NCI-H1092 (cell line): ENCODE data around the gene SH3BP5L.

Experiments used
- DNase-seq: peaks from one replicate; lab custom pipeline; 2025; lab: John Stamatoyannopoulos, UW

Gene SH3BP5L

GRCh38 chr1:248825573-248825908, 174 bp downstream of the SH3BP5L start:
- DNase-seq, result no peak

- no peak for DNase-seq
Measured at GRCh38 chr1:248825136-248825535, 579 bp downstream of the SH3BP5L start.

- no peak for DNase-seq
Measured at GRCh38 chr1:248824701-248825100, 1.0 kb downstream of the SH3BP5L start.

GRCh38 chr1:248824301-248824700, 1.4 kb downstream of the SH3BP5L start:
- no peak for DNase-seq

- DNase-seq, result no peak
Measured at GRCh38 chr1:248823517-248824001, 2.2 kb downstream of the SH3BP5L start.

GRCh38 chr1:248822148-248823032, 3.3 kb downstream of the SH3BP5L start:
- DNase-seq, result no peak

DNA sequence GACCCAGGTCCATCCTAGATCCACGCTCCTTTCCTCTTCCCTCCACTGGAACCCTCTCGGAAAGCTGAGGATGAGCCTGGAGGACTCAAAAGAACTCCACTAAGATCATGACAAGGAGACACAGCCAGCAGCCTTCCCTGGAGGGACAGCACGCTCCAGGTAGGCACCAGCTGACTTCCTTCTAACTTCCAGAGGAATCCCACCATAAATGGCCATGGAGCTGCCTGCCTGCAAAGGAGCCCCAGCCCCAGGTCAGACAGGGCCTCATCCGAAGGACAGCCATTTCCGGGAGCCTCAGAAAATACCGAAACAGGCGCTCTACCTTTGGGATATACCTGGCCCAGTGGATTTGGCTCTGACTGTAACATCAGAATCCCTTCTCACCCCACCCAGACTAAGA, 4.1 kb downstream of the SH3BP5L start:
- DNase-seq, result no peak

GRCh38 chr1:248821101-248821500, 4.6 kb downstream of the SH3BP5L start:
- no peak for DNase-seq

GRCh38 chr1:248820041-248820585, 5.6 kb downstream of the SH3BP5L start:
- no peak for DNase-seq

- no peak for DNase-seq
Measured at GRCh38 chr1:248818505-248819374, 7.0 kb downstream of the SH3BP5L start.

DNA sequence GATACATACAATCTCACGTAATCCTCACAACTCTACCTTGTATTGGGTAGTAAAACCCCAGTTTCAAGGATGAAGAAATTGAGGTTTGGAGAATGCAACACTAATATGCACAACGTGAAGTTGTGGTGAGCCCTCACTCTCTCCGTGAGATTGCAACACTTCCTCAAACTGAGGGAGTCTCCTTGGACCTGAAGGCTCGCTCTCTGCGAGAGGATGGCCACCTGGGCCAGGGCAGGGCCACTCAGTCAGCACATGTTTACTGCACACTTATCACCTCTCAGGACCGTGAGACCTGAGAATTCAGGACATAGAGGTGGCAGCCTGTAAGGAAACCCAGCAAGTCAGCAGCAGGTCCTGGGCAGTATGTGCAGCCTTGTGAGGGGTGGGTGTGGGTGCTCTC, 8.7 kb downstream of the SH3BP5L start:
- no peak for DNase-seq

DNA sequence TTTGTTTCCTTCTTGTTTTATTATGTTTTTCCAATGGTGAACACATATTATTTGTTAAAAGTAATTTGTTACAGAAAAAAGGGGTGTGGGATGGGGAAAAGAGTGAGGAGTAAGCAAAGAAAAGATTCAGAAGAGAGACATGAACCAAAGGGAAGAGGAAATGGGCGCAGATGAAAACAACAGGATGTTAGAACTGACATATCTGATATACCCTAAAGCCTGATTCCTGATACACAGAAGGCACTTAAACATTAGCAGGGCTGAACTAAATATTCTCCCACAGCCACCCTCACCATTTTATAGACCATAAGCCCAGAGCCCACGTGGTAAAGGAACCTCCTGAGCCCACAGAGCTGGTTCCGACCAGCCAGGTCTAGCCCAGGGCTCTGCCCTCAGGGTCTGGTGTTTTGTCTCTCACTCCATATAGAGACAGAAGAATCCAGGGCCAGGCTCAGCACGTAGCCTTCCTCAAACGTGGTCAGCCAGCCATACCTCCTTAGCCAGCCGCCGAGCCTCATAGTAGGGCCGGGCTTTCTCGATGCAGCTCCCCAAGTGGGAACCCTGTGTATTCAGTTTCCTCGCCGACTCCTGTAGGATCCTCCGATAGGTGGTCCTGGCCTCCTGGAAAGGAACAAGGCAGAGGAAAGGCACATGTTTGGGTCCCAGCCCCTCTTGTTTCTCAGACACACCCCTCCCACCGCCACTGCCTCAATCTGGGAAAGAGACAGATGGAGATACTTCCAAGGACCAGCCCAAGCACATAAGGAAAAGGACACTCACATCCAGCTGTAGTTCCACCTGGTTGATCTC, 9.5 kb downstream of the SH3BP5L start:
- no peak for DNase-seq

GRCh38 chr1:248815407-248816034, 10.2 kb downstream of the SH3BP5L start:
- DNase-seq, result no peak

DNA sequence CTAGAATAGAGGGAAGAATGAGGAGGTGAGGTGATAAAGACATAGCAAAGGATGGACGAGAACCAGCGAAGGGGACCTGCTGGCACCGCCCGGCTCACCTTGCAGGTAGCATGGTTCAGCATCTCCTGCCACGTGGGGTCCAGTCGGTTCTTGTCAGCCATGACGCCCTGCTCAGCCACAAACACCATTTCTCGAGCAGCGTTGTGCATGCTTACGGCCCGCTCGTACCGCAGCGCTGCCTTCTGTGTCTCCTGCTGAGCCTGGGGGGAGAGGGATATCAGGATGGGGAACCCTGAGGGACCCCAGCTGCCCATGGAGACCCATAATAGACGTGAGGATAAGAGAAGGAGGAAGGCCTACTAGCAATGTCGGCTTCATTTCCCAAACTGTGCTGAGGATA, 11.4 kb downstream of the SH3BP5L start:
- no peak for DNase-seq

DNA sequence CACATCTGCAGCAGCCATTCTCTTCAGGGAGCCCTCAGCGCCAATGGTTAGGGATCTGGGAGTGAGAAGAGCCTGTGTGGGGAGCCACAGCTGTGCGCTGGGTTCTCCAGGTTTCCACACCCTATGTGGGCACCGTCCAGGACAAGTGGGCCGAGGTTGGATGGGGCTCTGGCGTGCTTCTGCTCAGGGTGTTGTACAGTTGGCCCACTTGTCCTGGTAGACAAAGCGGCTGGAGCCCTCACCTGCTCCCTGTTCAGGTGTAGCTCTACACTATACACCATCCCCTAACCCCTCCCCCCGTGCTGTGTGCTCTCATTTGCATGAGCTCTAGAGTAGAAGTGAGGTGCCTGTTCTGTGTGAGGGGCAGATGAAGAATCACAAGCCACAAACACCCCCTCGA, 12.2 kb downstream of the SH3BP5L start:
- DNase-seq, result no peak

- no peak for DNase-seq
Measured at GRCh38 chr1:248812736-248813425, 12.8 kb downstream of the SH3BP5L start.

DNA sequence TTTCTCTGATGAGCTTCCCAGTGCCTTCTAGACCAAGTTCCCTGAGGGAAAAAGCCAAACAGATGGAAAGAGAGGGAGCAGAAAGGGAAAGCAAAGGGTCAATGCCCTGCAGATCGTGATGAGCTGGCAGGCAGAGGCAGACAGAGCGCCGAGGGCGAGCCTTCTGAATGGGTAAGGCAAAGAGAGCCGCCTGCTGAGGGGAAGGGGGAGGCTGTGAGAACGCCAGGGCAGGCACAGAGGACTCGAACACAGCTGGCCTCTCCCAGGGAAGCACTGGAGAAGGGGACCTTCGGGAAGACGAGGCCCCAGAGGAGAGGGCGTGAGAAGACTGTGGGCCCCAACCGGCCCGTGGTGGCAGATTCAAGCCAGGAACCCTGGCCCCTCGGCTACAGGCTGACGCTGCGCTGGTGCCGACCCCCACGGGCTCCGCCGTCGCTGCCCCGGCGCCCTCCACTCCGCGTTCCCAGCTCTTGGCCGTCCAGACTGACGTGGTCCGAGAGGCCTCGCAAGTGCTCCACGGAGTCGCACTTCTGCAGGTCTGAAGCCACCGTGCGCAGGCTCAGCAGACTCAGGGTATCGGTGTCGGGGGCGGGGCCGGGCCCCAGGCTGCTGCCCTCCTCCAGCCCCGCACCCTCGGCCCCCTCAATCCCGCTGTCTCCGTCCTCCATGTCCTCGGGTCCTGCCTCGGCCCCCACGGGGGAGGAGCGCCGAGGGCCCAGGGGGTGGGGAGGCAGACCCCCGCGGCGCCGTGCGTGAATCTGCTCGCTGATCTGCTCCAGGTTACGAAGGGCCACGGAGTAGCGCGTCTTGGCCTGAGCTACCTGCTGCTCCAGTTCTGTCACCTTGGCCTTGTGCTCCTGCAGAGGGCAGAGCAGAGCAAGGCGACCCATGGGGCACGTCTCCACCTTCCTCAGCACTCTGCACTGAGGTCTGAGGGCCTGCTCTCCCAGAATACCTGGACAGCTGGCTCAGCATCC, 13.9 kb downstream of the SH3BP5L start:
- DNase-seq, result no peak

DNA sequence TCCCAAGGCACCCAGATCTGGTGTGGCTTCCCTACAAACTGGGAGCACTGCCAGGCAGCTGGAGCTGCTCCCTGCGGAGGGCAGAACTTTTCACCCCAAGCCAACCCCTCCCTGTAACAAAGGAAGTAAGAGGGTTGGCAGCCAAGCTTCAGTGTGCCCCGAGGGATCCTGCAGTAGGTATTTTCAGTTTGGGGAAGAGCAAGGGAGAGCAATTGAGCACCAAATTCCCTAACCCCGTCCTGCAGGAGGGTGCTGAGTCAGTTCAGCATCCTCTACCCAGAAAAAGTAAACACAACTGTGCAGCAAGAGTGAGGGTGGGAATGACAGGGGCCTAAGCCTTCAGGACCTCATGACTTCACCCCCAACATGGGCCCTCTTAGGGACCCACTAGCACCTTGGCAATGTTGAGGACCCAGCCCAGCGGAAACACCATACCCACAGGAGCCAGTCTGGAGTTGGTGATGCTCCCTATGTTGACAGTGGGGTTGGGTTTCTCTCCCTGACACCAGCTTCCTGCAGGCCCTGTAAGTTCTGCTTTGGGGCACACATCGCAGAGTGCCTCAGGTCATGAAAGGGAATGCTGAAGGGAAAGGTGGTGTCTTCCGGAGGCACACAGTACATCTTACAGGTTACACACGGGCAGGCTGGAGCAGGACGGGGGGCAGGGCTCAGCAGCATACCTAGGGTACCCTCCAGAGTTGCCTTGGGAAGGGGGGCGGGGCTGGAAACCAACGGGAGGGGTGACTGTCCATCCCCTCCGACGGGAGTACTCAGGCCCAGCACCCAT, 14.8 kb downstream of the SH3BP5L start:
- no peak for DNase-seq
